ENCODE data around the gene CHAC1.

CHAC1 gene

DNA sequence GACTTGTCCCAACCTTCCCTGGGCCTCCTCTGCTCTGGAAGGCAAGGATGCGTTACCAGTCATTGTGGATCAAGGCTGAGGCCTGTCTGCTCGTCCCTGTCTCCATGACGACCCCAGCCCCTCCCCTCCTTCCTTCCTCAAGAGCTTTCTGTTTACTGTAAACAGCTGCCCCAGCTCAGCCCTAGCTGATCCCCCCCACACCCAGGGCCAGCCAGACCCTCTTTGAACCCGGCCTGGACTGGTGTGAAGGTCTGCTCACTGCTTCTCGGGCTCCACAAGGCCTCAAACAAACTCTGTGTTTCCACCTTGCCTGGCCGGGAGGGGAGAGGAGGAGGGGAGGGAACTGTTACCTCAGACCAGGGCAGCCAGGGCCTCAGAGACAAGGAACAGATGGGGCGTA, 42.1 kb upstream of the CHAC1 start:
- Histone ChIP-seq H3K9ac (ENCODE audit: insufficient read length, low read depth) (no peak overlapping the region), H3K27me3 (ENCODE audit: insufficient read depth, insufficient read length) (peaks cover 35% of the 10 kb centered on the region), H3K9me3 (ENCODE audit: insufficient read depth, low read length) (no peaks in the 10 kb centered on the region), H3K4me3 (ENCODE audit: insufficient read length, low read depth) (no peak overlapping the region), H3K4me1 (ENCODE audit: insufficient read depth, insufficient read length) (peaks cover 34% of the 10 kb centered on the region), H3K36me3 (ENCODE audit: insufficient read depth, insufficient read length, low read length) (peaks cover 2% of the 10 kb centered on the region)
- TF ChIP-seq YY1 (IDR thresholded peaks at IDR 0.05; ENCODE audit: insufficient read depth, insufficient read length) (no peak), ZNF274 (IDR thresholded peaks at IDR 0.05; ENCODE audit: low read depth, low read length) (no peak), SUZ12 (IDR thresholded peaks at IDR 0.05; ENCODE audit: extremely low read depth, insufficient read depth, insufficient read length) (no peak)
- DNase-seq (ENCODE audit: low read depth, low spot score) = peak; percentile 80

DNA sequence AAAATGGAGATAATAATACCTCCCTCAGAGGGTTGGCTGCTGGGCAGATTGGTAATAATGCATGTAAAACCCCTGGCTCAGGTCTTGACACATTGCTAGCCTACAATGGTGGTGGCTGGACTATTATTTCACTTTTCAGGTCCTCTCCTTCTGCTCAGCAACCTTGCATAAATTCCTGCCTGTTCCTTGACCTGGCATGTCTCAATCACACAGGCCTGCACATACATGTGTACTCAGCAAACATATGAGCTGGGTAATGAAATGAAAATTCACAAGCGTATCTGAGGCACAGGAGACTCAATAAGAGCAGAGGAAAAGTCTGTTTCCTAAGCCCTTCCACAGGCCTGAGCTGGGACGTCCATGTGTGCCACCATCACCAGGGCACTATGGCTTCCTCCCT, 41.6 kb upstream of the CHAC1 start:
- H3K27me3 ChIP-seq (ENCODE audit: insufficient read depth, insufficient read length) = peaks cover 40% of the 10 kb centered on the region
- peaks cover 32% of the 10 kb centered on the region for H3K4me1 ChIP-seq (ENCODE audit: insufficient read depth, insufficient read length)
- TF ChIP-seq SUZ12 (IDR thresholded peaks at IDR 0.05; ENCODE audit: extremely low read depth, insufficient read depth, insufficient read length) = no peak
- TF ChIP-seq ZNF274 (IDR thresholded peaks at IDR 0.05; ENCODE audit: low read depth, low read length) = no peak
- TF ChIP-seq YY1 (IDR thresholded peaks at IDR 0.05; ENCODE audit: insufficient read depth, insufficient read length) = no peak
- peaks cover 2% of the 10 kb centered on the region for H3K36me3 ChIP-seq (ENCODE audit: insufficient read depth, insufficient read length, low read length)
- no peak overlapping the region for H3K9ac ChIP-seq (ENCODE audit: insufficient read length, low read depth)
- no peaks in the 10 kb centered on the region for H3K9me3 ChIP-seq (ENCODE audit: insufficient read depth, low read length)
- no peak overlapping the region for H3K4me3 ChIP-seq (ENCODE audit: insufficient read length, low read depth)
- DNase-seq (ENCODE audit: low read depth, low spot score) = no peak

DNA sequence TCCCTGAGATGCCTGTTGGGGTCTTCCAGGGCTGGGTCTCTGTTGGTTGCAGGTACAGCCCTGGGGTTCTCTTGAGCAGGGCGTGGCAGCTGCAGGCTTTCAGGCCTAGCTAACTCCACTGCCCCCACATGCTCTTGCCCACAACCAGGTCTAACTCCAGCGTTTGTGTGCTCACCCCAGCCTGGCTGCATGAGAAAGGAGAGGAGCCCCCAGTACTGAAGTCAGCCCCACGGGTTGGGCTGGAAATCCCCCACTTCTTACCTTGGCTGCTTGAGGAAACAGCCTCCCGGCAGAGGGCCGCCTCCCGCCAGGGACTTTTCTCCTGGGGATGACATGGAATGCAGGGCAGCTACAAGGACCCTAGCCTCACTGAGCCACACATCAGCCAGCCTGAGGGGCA, 40.8 kb upstream of the CHAC1 start:
- H3K27me3 ChIP-seq (ENCODE audit: insufficient read depth, insufficient read length) = peaks cover 48% of the 10 kb centered on the region
- H3K36me3 ChIP-seq (ENCODE audit: insufficient read depth, insufficient read length, low read length) = peaks cover 2% of the 10 kb centered on the region
- peaks cover 26% of the 10 kb centered on the region for H3K4me1 ChIP-seq (ENCODE audit: insufficient read depth, insufficient read length)
- H3K4me3 ChIP-seq (ENCODE audit: insufficient read length, low read depth) = no peak overlapping the region
- no peak for DNase-seq (ENCODE audit: low read depth, low spot score)
- TF ChIP-seq YY1 (IDR thresholded peaks at IDR 0.05; ENCODE audit: insufficient read depth, insufficient read length) = no peak
- no peak for TF ChIP-seq ZNF274 (IDR thresholded peaks at IDR 0.05; ENCODE audit: low read depth, low read length)
- no peaks in the 10 kb centered on the region for H3K9me3 ChIP-seq (ENCODE audit: insufficient read depth, low read length)
- no peak overlapping the region for H3K9ac ChIP-seq (ENCODE audit: insufficient read length, low read depth)

DNA sequence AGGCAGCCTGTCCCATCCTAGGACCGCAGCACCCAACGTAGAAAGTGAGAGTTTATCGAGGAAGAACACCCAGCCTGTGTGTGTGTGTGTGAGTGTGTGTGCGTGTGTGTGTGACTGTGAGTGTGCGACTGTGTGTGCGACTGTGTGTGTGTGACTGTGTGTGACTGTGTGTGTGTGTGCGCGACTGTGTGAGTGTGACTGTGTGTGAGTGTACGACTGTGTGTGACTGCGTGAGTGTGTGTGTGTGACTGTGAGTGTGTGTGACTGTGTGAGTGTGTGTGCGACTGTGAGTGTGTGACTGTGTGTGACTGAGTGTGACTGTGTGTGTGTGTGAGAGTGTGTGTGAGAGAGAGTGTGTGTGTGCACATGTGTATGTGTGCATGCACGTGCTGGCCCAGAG, 39.3 kb upstream of the CHAC1 start:
- Histone ChIP-seq H3K9me3 (ENCODE audit: insufficient read depth, low read length) (no peaks in the 10 kb centered on the region), H3K4me1 (ENCODE audit: insufficient read depth, insufficient read length) (peaks cover 30% of the 10 kb centered on the region), H3K4me3 (ENCODE audit: insufficient read length, low read depth) (no peak overlapping the region), H3K36me3 (ENCODE audit: insufficient read depth, insufficient read length, low read length) (peaks cover 2% of the 10 kb centered on the region), H3K9ac (ENCODE audit: insufficient read length, low read depth) (no peak overlapping the region), H3K27me3 (ENCODE audit: insufficient read depth, insufficient read length) (peaks cover 55% of the 10 kb centered on the region)
- DNase-seq (ENCODE audit: low read depth, low spot score) = no peak
- no peak for TF ChIP-seq SUZ12 (IDR thresholded peaks at IDR 0.05; ENCODE audit: extremely low read depth, insufficient read depth, insufficient read length)
- TF ChIP-seq ZNF274 (IDR thresholded peaks at IDR 0.05; ENCODE audit: low read depth, low read length) = no peak
- no peak for TF ChIP-seq YY1 (IDR thresholded peaks at IDR 0.05; ENCODE audit: insufficient read depth, insufficient read length)

DNA sequence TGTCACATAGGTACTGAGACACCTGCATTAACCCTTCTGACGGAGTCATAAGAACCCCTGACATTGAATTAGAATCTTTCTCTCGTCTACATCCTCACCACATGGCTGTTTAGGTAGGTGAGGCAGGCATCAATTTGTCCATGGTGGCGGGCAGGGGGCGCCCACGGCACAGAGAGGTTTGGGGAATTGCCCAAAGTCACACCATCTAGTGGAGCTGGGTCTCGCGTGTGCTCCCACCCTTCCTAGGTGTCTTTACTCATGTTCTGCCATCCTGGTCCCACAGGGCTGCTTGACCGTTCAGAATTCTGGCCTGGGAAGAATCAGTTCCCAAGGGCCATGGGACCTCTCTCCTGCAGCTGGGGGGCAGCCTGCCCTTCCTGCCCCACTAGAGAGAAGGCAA, 38.8 kb upstream of the CHAC1 start:
- no peak for TF ChIP-seq ZNF274 (IDR thresholded peaks at IDR 0.05; ENCODE audit: low read depth, low read length)
- no peak for TF ChIP-seq SUZ12 (IDR thresholded peaks at IDR 0.05; ENCODE audit: extremely low read depth, insufficient read depth, insufficient read length)
- no peak for TF ChIP-seq YY1 (IDR thresholded peaks at IDR 0.05; ENCODE audit: insufficient read depth, insufficient read length)
- Histone ChIP-seq H3K9me3 (ENCODE audit: insufficient read depth, low read length) (no peaks in the 10 kb centered on the region), H3K9ac (ENCODE audit: insufficient read length, low read depth) (no peak overlapping the region), H3K4me3 (ENCODE audit: insufficient read length, low read depth) (no peak overlapping the region), H3K4me1 (ENCODE audit: insufficient read depth, insufficient read length) (peaks cover 34% of the 10 kb centered on the region), H3K27me3 (ENCODE audit: insufficient read depth, insufficient read length) (peaks cover 57% of the 10 kb centered on the region), H3K36me3 (ENCODE audit: insufficient read depth, insufficient read length, low read length) (peaks cover 2% of the 10 kb centered on the region)
- DNase-seq (ENCODE audit: low read depth, low spot score) = no peak

DNA sequence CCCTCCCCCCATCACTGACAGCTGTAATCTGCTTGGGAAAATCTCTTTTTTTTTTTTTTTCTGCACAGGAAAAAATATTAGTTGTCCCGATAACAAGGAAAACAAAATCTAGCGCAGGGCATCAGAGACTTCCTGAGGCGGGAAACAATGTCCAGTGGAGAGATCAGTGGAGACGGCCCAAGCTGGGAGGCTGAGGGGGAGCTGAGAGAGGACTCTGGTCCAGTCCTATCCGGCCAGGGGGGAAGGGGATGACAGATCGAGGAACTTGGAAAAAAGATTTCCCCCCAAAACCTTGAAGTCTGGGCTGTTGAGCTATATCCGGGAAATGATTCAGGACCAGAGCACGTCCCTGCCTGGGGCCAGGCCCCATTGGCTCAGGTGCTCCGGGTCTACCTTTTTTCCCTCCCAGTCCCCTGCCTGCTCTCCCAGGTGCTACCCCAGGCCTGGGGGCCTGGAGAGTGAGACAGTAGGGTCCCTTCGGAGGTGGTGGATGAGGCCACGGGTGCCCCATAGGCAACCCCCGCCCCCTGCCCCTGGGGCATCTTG, 38.1 kb upstream of the CHAC1 start:
- no peak for TF ChIP-seq YY1 (IDR thresholded peaks at IDR 0.05; ENCODE audit: insufficient read depth, insufficient read length)
- no peak for TF ChIP-seq ZNF274 (IDR thresholded peaks at IDR 0.05; ENCODE audit: low read depth, low read length)
- no peak for TF ChIP-seq SUZ12 (IDR thresholded peaks at IDR 0.05; ENCODE audit: extremely low read depth, insufficient read depth, insufficient read length)
- Histone ChIP-seq H3K36me3 (ENCODE audit: insufficient read depth, insufficient read length, low read length) (no peaks in the 10 kb centered on the region), H3K9me3 (ENCODE audit: insufficient read depth, low read length) (no peaks in the 10 kb centered on the region), H3K4me3 (ENCODE audit: insufficient read length, low read depth) (no peak overlapping the region), H3K9ac (ENCODE audit: insufficient read length, low read depth) (no peak overlapping the region), H3K4me1 (ENCODE audit: insufficient read depth, insufficient read length) (peaks cover 34% of the 10 kb centered on the region), H3K27me3 (ENCODE audit: insufficient read depth, insufficient read length) (peaks cover 58% of the 10 kb centered on the region)
- DNase-seq (ENCODE audit: low read depth, low spot score) = no peak

DNA sequence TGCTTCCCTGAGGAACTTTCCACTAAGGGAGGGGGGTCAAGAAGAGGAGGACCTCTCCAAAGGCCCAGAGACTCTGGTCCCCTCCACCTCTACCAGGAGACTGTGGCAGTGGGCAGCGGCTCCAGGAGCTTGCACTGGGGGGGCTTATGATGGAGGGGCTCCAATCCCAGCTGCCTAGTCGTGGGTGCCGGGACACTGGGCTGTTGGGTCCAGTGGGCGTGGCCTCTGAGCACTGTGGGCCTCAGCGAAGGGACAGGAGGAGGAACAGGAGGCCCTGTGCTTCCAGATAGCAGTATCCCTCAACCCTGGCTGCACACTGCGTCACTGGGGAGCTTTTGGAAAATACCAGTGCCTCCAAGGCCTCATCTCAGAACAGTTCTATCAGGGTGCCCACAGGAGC, 37.6 kb upstream of the CHAC1 start:
- no peaks in the 10 kb centered on the region for H3K9me3 ChIP-seq (ENCODE audit: insufficient read depth, low read length)
- no peaks in the 10 kb centered on the region for H3K36me3 ChIP-seq (ENCODE audit: insufficient read depth, insufficient read length, low read length)
- H3K9ac ChIP-seq (ENCODE audit: insufficient read length, low read depth) = no peak overlapping the region
- no peak overlapping the region for H3K4me3 ChIP-seq (ENCODE audit: insufficient read length, low read depth)
- peaks cover 63% of the 10 kb centered on the region for H3K27me3 ChIP-seq (ENCODE audit: insufficient read depth, insufficient read length)
- no peak for DNase-seq (ENCODE audit: low read depth, low spot score)
- TF ChIP-seq SUZ12 (IDR thresholded peaks at IDR 0.05; ENCODE audit: extremely low read depth, insufficient read depth, insufficient read length) (no peak), YY1 (IDR thresholded peaks at IDR 0.05; ENCODE audit: insufficient read depth, insufficient read length) (no peak), ZNF274 (IDR thresholded peaks at IDR 0.05; ENCODE audit: low read depth, low read length) (no peak)
- peaks cover 31% of the 10 kb centered on the region for H3K4me1 ChIP-seq (ENCODE audit: insufficient read depth, insufficient read length)
